GM12878 (cell line): ENCODE results near the gene SRSF11. TPM values are rescaled to one million over a fixed set of nuclear protein-coding genes. Genes with fewer than 3 reads are reported as not detected.

Experiments
- ATF2 ChIP-seq: IDR thresholded peaks from 2 replicates; pipeline ENCODE4 v1.6.1; 2012; ENCODE audit warnings: low read length, inconsistent platforms
- CHD1 ChIP-seq: IDR thresholded peaks from 2 replicates; pipeline ENCODE4 v1.6.1; 2012; ENCODE audit warnings: low read depth, low read length, improper control_type of control experiment
- CHD2 ChIP-seq: IDR thresholded peaks from 2 replicates; pipeline ENCODE4 v1.6.1; 2011; ENCODE audit warnings: low read depth, low read length, improper control_type of control experiment, borderline replicate concordance
- DPF2 ChIP-seq: fragments of 450-650 bp; IDR thresholded peaks from 2 replicates; pipeline ENCODE4 v1.6.1; 2017; ENCODE audit warnings: mild to moderate bottlenecking
- E2F4 ChIP-seq: IDR thresholded peaks from 2 replicates; pipeline ENCODE4 v1.6.1; 2012; ENCODE audit warnings: low read depth, low read length, improper control_type of control experiment
- ETV6 ChIP-seq, 2 experiments: fragments of 450-650 bp in 1 of 2; IDR thresholded peaks in 1 of 2; conservative IDR thresholded peaks in 1 of 2; 2 replicates each; pipeline ENCODE4 v1.6.1; 2014; ENCODE audit warnings: antibody characterized with exemption in 1 of 2, borderline replicate concordance in 1 of 2, low read depth in 1 of 2, mild to moderate bottlenecking in 1 of 2, moderate library complexity in 1 of 2
- FOXK2 ChIP-seq: fragments of 450-650 bp; IDR thresholded peaks from 2 replicates; pipeline ENCODE4 v1.6.1; 2017; ENCODE audit warnings: mild to moderate bottlenecking, moderate library complexity
- IKZF1 ChIP-seq: fragments of 450-650 bp; conservative IDR thresholded peaks from 2 replicates; pipeline ENCODE4 v1.6.1; 2017; ENCODE audit warnings: antibody characterized with exemption, mild to moderate bottlenecking
- IRF3 ChIP-seq: fragments of 450-650 bp; IDR thresholded peaks from 2 replicates; pipeline ENCODE4 v1.6.1; 2014; ENCODE audit warnings: mild to moderate bottlenecking
- IRF4 ChIP-seq: IDR thresholded peaks from 2 replicates; pipeline ENCODE4 v1.6.1; 2011; ENCODE audit warnings: low read depth, low read length
- MEF2B ChIP-seq: fragments of 450-650 bp; IDR thresholded peaks from 2 replicates; pipeline ENCODE4 v1.6.1; 2018; ENCODE audit warnings: mild to moderate bottlenecking, moderate library complexity; ENCODE audit not compliant: partially characterized antibody, poor library complexity, severe bottlenecking
- NR2C1 ChIP-seq: fragments of 450-650 bp; IDR thresholded peaks from 2 replicates; pipeline ENCODE4 v1.6.1; 2017; ENCODE audit warnings: antibody characterized with exemption, mild to moderate bottlenecking, moderate library complexity
- PBX3 ChIP-seq: IDR thresholded peaks from 2 replicates; pipeline ENCODE4 v1.6.1; 2011; ENCODE audit warnings: mild to moderate bottlenecking, low read depth, low read length, moderate library complexity; ENCODE audit not compliant: insufficient replicate concordance
- POLR2A ChIP-seq: IDR thresholded peaks from 2 replicates; pipeline ENCODE4 v1.6.1; 2011; ENCODE audit warnings: low read depth, mild to moderate bottlenecking, low read length
- RAD51 ChIP-seq: fragments of 450-650 bp; IDR thresholded peaks from 2 replicates; pipeline ENCODE4 v1.6.1; 2016; ENCODE audit warnings: moderate library complexity, mild to moderate bottlenecking, inconsistent platforms
- REST ChIP-seq: IDR thresholded peaks from 2 replicates; pipeline ENCODE4 v1.6.1; 2012; ENCODE audit warnings: mild to moderate bottlenecking, low read depth, low read length
- USF1 ChIP-seq: IDR thresholded peaks from 2 replicates; pipeline ENCODE4 v1.6.1; 2011; ENCODE audit warnings: borderline replicate concordance, low read depth, mild to moderate bottlenecking, moderate library complexity, mixed read lengths, low read length; ENCODE audit not compliant: insufficient read depth; ENCODE audit errors: extremely low read length
- USF2 ChIP-seq: IDR thresholded peaks from 2 replicates; pipeline ENCODE4 v1.6.1; 2011; ENCODE audit warnings: low read depth, low read length, improper control_type of control experiment, borderline replicate concordance
- polyA plus RNA-seq, 11 experiments: library from polyadenylated mRNA; depleted of rRNA in 4 of 11; unstranded in 6 of 11; stranded (reverse) in 5 of 11; fragments of >200 nt; fragmentation: Nextera tagmentation in 4 of 11; fragmentation: Illumina TruSeq in 1 of 11; extraction: Ambion mirVana in 4 of 11; extraction: Trizol in 1 of 11; gene quantifications; 1 replicate in 1 of 11; 2 replicates in 10 of 11; pipeline versions ENCODE4 v1.2.1 to v1.2.3, GENCODE V29; 2011 to 2016; ENCODE audit warnings: inconsistent platforms in 2 of 11, missing spikeins in 2 of 11, low read depth in 1 of 11
- total RNA-seq, 4 experiments: library from RNA; depleted of rRNA in 3 of 4; stranded (reverse); fragments of >200 nt in 3 of 4; fragmentation: Illumina TruSeq in 1 of 4; extraction: Trizol in 1 of 4; gene quantifications; 2 replicates each; pipeline versions ENCODE4 v1.2.1 to v1.2.3, GENCODE V29; 2013 to 2021

Gene SRSF11
- total and polyA plus RNA-seq, 10 of the 15 experiments (the other 5 are each of a cell fraction or from before 2014, with no cell fraction given), result 83.0 to 424 (median 207) TPM

- TF ChIP-seq ATF2 (no peak), NR2C1 (0 out of 2 replicates have a peak, but pooled peaks have one; percentile 51), IRF4 (no peak), POLR2A (peak; percentile 82), USF1 (no peak), REST (no peak), PBX3 (no peak), CHD1 (no peak), ETV6 (conservative IDR thresholded peaks at IDR 0.05 in 1 of 2, IDR thresholded peaks at IDR 0.05 in 1 of 2; ENCODE audit: borderline replicate concordance in 1 of 2, low read depth in 1 of 2) (no peak), DPF2 (no peak), CHD2 (peak; percentile 69; the same call in 1 of the 2 replicates), USF2 (no peak; the same call in 1 of the 2 replicates), FOXK2 (no peak), MEF2B (peak; percentile 22), IRF3 (no peak; the same call in 1 of the 2 replicates), RAD51 (no peak), IKZF1 (peak; percentile 90), E2F4 (peak; percentile 70; the same call in 1 of the 2 replicates)
Observed at GRCh38 chr1:70205434-70206118, 15.6 kb upstream of the SRSF11 start, which contains the start of gene LRRC40 (continued).
